GM11168 (cell line): ENCODE data around the gene JMY.

Experiments used
- in situ Hi-C: fragments of 300-500 bp; cut with MboI; formaldehyde crosslinking; loops from one replicate; pipeline ENCODE4 v1.12.0; 2022; ENCODE audit warnings: low sequenced_read_pairs; ENCODE audit not compliant: unreplicated experiment

JMY gene

GRCh38 chr5:79285833-79286232 is 49.9 kb downstream of the JMY start:
- in situ Hi-C loops, result no loop called here

- in situ Hi-C loops, result no loop called here
These were observed 51.4 kb downstream of the JMY start for GRCh38 chr5:79287380-79287779.

GRCh38 chr5:79287907-79288306 is 52.0 kb downstream of the JMY start:
- in situ Hi-C loops, result no loop called here

GRCh38 chr5:79295029-79295428 is 59.1 kb downstream of the JMY start:
- in situ Hi-C loops, result no loop called here

GRCh38 chr5:79297661-79298060 is 61.7 kb downstream of the JMY start:
- in situ Hi-C loops, result no loop called here

- in situ Hi-C loops, result no loop called here
These were observed 65.2 kb downstream of the JMY start for GRCh38 chr5:79301046-79301712.

- in situ Hi-C loops, result no loop called here
These were observed 66.5 kb downstream of the JMY start for GRCh38 chr5:79302454-79302853.

- in situ Hi-C loops, result no loop called here
These were observed 69.8 kb downstream of the JMY start for GRCh38 chr5:79305706-79306105.

- in situ Hi-C loops, result no loop called here
These were observed 83.1 kb downstream of the JMY start for GRCh38 chr5:79318935-79319614.

GRCh38 chr5:79329453-79329852 is 93.5 kb downstream of the JMY start:
- in situ Hi-C loops, result no loop called here

- in situ Hi-C loops, result no loop called here
These were observed 94.1 kb downstream of the JMY start for GRCh38 chr5:79330071-79330470.

- in situ Hi-C loops, result no loop called here
These were observed 98.1 kb downstream of the JMY start for GRCh38 chr5:79333852-79334557.

GRCh38 chr5:79346420-79346824 is 110.5 kb downstream of the JMY start:
- in situ Hi-C loops, result no loop called here

GRCh38 chr5:79349047-79349446 is 113.1 kb downstream of the JMY start:
- in situ Hi-C loops, result no loop called here

- in situ Hi-C loops, result no loop called here
These were observed 114.0 kb downstream of the JMY start for GRCh38 chr5:79349881-79350280.

GRCh38 chr5:79357398-79357797 is 121.5 kb downstream of the JMY start:
- in situ Hi-C loops, result no loop called here
